Loucy (cell line): ENCODE results near the gene RPRM.
"Not testable (repeated sequence)": the region's sequence is repeated elsewhere in the genome, so short reads cannot be mapped to it uniquely, and the experiment has no call there.

ENCODE experiments used
- H2AFZ ChIP-seq: fragments of 200-600 bp; sonication (generic); 2 replicates; pipeline ENCODE4 v1.6.0; 2016; ENCODE audit warnings: antibody characterized with exemption, mild to moderate bottlenecking, low read length, moderate library complexity
- H3F3A ChIP-seq: fragments of 200-600 bp; 2 replicates; pipeline ENCODE4 v1.6.0; 2016; ENCODE audit warnings: antibody characterized with exemption, low read depth, mild to moderate bottlenecking
- H3K27me3 ChIP-seq: fragments of 200-600 bp; sonication (generic); 2 replicates; pipeline ENCODE4 v1.6.1; 2014; ENCODE audit warnings: low read length, mild to moderate bottlenecking; ENCODE audit not compliant: insufficient read depth, poor library complexity, severe bottlenecking
- H3K36me3 ChIP-seq: fragments of 200-600 bp; sonication (generic); 2 replicates; pipeline ENCODE4 v1.6.1; 2016; ENCODE audit warnings: low read length; ENCODE audit not compliant: insufficient read depth
- H3K4me1 ChIP-seq: fragments of 200-600 bp; sonication (generic); 2 replicates; pipeline ENCODE4 v1.5.1; 2014; ENCODE audit warnings: low read length, mild to moderate bottlenecking; ENCODE audit not compliant: insufficient read depth, poor library complexity, severe bottlenecking
- H3K4me2 ChIP-seq: fragments of 200-600 bp; sonication (generic); 2 replicates; pipeline ENCODE4 v1.6.0; 2014; ENCODE audit warnings: antibody characterized with exemption, low read length, low read depth, mild to moderate bottlenecking; ENCODE audit not compliant: poor library complexity, severe bottlenecking
- H3K4me3 ChIP-seq: fragments of 200-600 bp; sonication (generic); 2 replicates; pipeline ENCODE4 v1.5.1; 2014; ENCODE audit warnings: low read length, mild to moderate bottlenecking, mixed read lengths; ENCODE audit not compliant: poor library complexity, severe bottlenecking
- H3K79me2 ChIP-seq: fragments of 200-600 bp; sonication (generic); 2 replicates; pipeline ENCODE4 v1.6.1; 2014; ENCODE audit warnings: low read length; ENCODE audit not compliant: insufficient read depth
- H3K9ac ChIP-seq: fragments of 200-600 bp; sonication (generic); 2 replicates; pipeline ENCODE4 v1.6.0; 2014; ENCODE audit warnings: mild to moderate bottlenecking, low read depth, low read length, moderate library complexity; ENCODE audit not compliant: poor library complexity, severe bottlenecking
- H3K9me2 ChIP-seq: fragments of 200-600 bp; sonication (generic); replicated peaks from 2 replicates; pipeline ENCODE4 v1.6.1; 2016; ENCODE audit warnings: low read depth, low read length, mixed read lengths
- H3K9me3 ChIP-seq: fragments of 200-600 bp; sonication (generic); 2 replicates; pipeline ENCODE4 v1.6.1; 2014; ENCODE audit warnings: mild to moderate bottlenecking, antibody characterized with exemption, low read length, low read depth; ENCODE audit not compliant: insufficient read depth
- H4K20me1 ChIP-seq: fragments of 200-600 bp; sonication (generic); 2 replicates; pipeline ENCODE4 v1.6.0; 2014; ENCODE audit warnings: antibody characterized with exemption, low read length, mild to moderate bottlenecking; ENCODE audit not compliant: insufficient read depth, poor library complexity, severe bottlenecking
- EZH2phosphoT487 ChIP-seq: fragments of 200-600 bp; IDR thresholded peaks from 2 replicates; pipeline ENCODE4 v1.6.1; 2018; ENCODE audit warnings: antibody characterized with exemption, mild to moderate bottlenecking, moderate library complexity, borderline replicate concordance
- TF ChIP-seq, protein P1 (sequence below): fragments of 200-600 bp; sonication (generic); conservative IDR thresholded peaks from 2 replicates; pipeline ENCODE4 v1.5.1; 2014; ENCODE audit warnings: mild to moderate bottlenecking, antibody characterized with exemption, low read length

Gene RPRM

DNA sequence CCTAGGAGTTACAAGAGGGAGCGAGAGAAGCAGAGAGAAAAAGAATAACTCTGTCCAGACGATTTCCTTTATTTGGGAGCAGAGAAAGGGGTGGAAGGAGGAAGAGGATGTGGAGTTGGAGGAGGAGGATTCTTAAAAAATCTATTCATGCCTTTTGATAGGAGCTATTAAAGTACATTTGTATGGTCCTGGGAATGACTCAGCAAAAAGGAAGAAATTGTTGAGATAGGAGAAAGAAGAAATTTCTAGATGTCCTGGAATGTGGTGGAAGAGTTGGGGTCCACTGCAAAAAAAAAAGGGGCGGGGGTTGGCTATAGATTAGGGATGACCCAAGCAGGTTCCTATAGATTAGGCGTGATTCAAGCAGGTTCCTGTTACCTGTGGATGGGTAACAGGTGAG, 32.4 kb upstream of the RPRM start:
- Histone ChIP-seq H3F3A (no peaks in the 10 kb centered on the region), H3K9me3 (peaks cover 6% of the 10 kb centered on the region; the same call in 1 of the 2 replicates), H3K36me3 (no peaks in the 10 kb centered on the region), H4K20me1 (no peaks in the 10 kb centered on the region), H3K9me2 (no peaks in the 10 kb centered on the region), H2AFZ (no peak overlapping the region), H3K79me2 (no peaks in the 10 kb centered on the region), H3K9ac (no peak overlapping the region), H3K4me3 (no peak overlapping the region), H3K27me3 (no peaks in the 10 kb centered on the region), H3K4me1 (no peaks in the 10 kb centered on the region), H3K4me2 (no peak overlapping the region)
- TF ChIP-seq, protein P1, sequence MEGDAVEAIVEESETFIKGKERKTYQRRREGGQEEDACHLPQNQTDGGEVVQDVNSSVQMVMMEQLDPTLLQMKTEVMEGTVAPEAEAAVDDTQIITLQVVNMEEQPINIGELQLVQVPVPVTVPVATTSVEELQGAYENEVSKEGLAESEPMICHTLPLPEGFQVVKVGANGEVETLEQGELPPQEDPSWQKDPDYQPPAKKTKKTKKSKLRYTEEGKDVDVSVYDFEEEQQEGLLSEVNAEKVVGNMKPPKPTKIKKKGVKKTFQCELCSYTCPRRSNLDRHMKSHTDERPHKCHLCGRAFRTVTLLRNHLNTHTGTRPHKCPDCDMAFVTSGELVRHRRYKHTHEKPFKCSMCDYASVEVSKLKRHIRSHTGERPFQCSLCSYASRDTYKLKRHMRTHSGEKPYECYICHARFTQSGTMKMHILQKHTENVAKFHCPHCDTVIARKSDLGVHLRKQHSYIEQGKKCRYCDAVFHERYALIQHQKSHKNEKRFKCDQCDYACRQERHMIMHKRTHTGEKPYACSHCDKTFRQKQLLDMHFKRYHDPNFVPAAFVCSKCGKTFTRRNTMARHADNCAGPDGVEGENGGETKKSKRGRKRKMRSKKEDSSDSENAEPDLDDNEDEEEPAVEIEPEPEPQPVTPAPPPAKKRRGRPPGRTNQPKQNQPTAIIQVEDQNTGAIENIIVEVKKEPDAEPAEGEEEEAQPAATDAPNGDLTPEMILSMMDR, result no peak
- TF ChIP-seq EZH2phosphoT487, result no peak

DNA sequence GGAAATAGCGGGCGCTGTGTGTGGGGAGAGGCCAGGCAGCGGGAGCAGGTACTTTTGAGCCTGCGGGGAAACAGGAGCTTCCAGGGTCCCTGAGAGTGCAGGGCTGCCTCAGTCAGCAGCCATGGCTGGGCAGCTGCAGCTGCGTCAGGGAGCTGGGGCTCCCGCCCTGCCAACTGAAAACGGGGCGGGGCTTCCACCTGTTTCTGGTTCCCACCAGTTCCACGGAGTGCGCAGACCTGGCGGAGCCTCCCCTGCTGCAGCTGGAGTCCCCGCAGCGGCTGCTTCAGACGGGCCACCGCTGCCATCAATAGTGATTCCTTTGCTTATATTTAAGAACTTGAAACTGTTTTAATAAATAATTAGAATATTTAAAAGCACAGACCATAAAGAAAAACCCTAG, 30.6 kb upstream of the RPRM start:
- Histone ChIP-seq H3K4me3 (no peak overlapping the region), H3K79me2 (no peaks in the 10 kb centered on the region), H3K9ac (no peak overlapping the region), H3K27me3 (no peaks in the 10 kb centered on the region), H3K4me2 (no peak overlapping the region), H2AFZ (no peak overlapping the region), H3K9me3 (peaks cover 6% of the 10 kb centered on the region; the same call in 1 of the 2 replicates), H3K36me3 (no peaks in the 10 kb centered on the region), H3K9me2 (no peaks in the 10 kb centered on the region), H3F3A (no peaks in the 10 kb centered on the region), H4K20me1 (no peaks in the 10 kb centered on the region), H3K4me1 (no peaks in the 10 kb centered on the region)
- TF ChIP-seq, protein P1, result no peak
- TF ChIP-seq EZH2phosphoT487, result no peak

DNA sequence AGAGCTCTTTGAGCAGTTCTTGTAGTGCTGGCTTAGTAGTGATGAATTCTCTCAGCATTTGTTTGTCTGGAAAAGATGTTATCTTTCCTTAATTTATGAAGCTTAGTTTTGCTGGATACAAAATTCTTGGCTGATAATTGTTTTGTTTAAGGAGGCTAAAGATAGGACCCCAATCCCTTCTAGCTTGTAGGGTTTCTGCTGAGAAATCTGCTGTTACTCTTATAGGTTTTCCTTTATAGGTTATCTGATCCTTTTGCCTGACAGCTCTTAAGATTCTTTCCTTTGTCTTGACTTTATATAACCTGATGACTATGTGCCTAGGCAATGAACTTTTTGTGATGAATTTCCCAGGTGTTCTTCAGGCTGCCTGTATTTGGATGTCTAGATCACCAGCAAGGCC, 27.9 kb upstream of the RPRM start:
- H3K9ac ChIP-seq, H2AFZ ChIP-seq, H3K79me2 ChIP-seq, H3K36me3 ChIP-seq, H3K9me3 ChIP-seq, H3K27me3 ChIP-seq, H3K4me3 ChIP-seq, H3K9me2 ChIP-seq, H3K4me1 ChIP-seq, H4K20me1 ChIP-seq, H3K4me2 ChIP-seq, H3F3A ChIP-seq: not testable (repeated sequence)

DNA sequence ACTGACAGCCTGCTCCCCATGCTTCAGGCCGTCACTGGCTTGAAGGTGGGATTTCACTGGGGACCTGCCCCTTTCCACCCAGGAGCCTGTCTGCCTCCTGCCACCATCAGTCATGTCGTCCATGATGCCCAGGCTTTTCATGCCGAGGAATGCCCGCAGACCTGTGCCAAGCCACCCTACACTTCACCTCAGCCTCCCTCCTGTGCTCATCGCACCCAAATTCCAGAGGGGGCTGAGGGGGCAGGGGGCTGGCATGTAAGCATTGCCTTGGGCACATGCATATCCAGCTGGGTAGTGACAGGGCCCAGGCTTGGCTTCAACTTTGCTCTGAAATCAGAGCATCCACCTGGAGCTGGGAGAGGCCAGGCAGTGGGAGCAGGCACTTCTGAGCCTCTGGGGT, 20.9 kb upstream of the RPRM start:
- Histone ChIP-seq H3K4me3 (no peak overlapping the region), H3K36me3 (no peaks in the 10 kb centered on the region), H3K27me3 (no peaks in the 10 kb centered on the region), H3K9ac (no peak overlapping the region), H4K20me1 (no peaks in the 10 kb centered on the region), H3K9me2 (no peaks in the 10 kb centered on the region), H3K79me2 (no peaks in the 10 kb centered on the region), H3K4me1 (no peaks in the 10 kb centered on the region), H3K9me3 (no peaks in the 10 kb centered on the region), H2AFZ (no peak overlapping the region), H3K4me2 (no peak overlapping the region), H3F3A (no peaks in the 10 kb centered on the region)
- TF ChIP-seq, protein P1, result no peak
- no peak for TF ChIP-seq EZH2phosphoT487
